Embryonic facial prominence (tissue), 1 donor: ENCODE data around the gene VHLL.
A peak's percentile ranks its signal among the peaks of the same experiment; 100 is the strongest.
"Not testable (repeated sequence)": the region's sequence is repeated elsewhere in the genome, so short reads cannot be mapped to it uniquely, and the experiment has no call there.

Source experiments
- DNase-seq: peaks from one replicate; pipeline ENCODE4 v3.0.0-alpha.2; 2016; ENCODE audit errors: extremely low spot score

VHLL gene

GRCh38 chr1:156298852-156299357 lies at the start of gene VHLL:
Gene VHLL, minus strand, starts transcription at chr1:156299307. Its CDS starts 118 bp downstream, at chr1:156299189.
- DNase-seq, result no peak

- no peak for DNase-seq
Measured at GRCh38 chr1:156347331-156347730, 48.2 kb upstream of the VHLL start.

- no peak for DNase-seq
Measured at GRCh38 chr1:156346636-156347035, 47.5 kb upstream of the VHLL start.

GRCh38 chr1:156346035-156346434 lies 46.9 kb upstream of the VHLL start:
- not testable (repeated sequence) for DNase-seq

- no peak for DNase-seq
Measured at GRCh38 chr1:156344409-156344808, 45.3 kb upstream of the VHLL start.

- DNase-seq, result no peak
Measured at GRCh38 chr1:156342166-156342955, 43.3 kb upstream of the VHLL start.

- peak; percentile 99 for DNase-seq
Measured at GRCh38 chr1:156338180-156338976, 39.3 kb upstream of the VHLL start, which contains the start of the genes CCT3 and TSACC. Gene CCT3, minus strand, starts transcription at chr1:156338292. Its CDS starts 108 bp downstream, at chr1:156338184. Gene TSACC, plus strand, starts transcription at chr1:156338526. Its CDS starts 1,232 bp downstream, at chr1:156339758.

- DNase-seq, result no peak
Measured at GRCh38 chr1:156337888-156338179, 38.7 kb upstream of the VHLL start.

- no peak for DNase-seq
Measured at GRCh38 chr1:156337052-156337887, 38.2 kb upstream of the VHLL start.

GRCh38 chr1:156336242-156336641 lies 37.1 kb upstream of the VHLL start:
- no peak for DNase-seq

- not testable (repeated sequence) for DNase-seq
Measured at GRCh38 chr1:156323179-156323578, 24.1 kb upstream of the VHLL start.

GRCh38 chr1:156320560-156320959 lies 21.5 kb upstream of the VHLL start:
- DNase-seq, result no peak

- DNase-seq, result no peak
Measured at GRCh38 chr1:156319664-156320063, 20.6 kb upstream of the VHLL start.

- no peak for DNase-seq
Measured at GRCh38 chr1:156316909-156317308, 17.8 kb upstream of the VHLL start.

- no peak for DNase-seq
Measured at GRCh38 chr1:156310962-156311361, 11.9 kb upstream of the VHLL start.

GRCh38 chr1:156308078-156308477 lies 9.0 kb upstream of the VHLL start:
- no peak for DNase-seq

- no peak for DNase-seq
Measured at GRCh38 chr1:156305215-156305614, 6.1 kb upstream of the VHLL start.

GRCh38 chr1:156303241-156303640 lies 4.1 kb upstream of the VHLL start:
- no peak for DNase-seq

- DNase-seq, result peak; percentile 70
Measured at GRCh38 chr1:156295391-156295947, 3.6 kb downstream of the VHLL start, which contains the start of gene GLMP. Gene GLMP, minus strand, starts transcription at chr1:156295679. Its CDS starts 34 bp downstream, at chr1:156295645.

- DNase-seq, result no peak
Measured at GRCh38 chr1:156293895-156294294, 5.2 kb downstream of the VHLL start.

- DNase-seq, result no peak
Measured at GRCh38 chr1:156293098-156293434, 6.0 kb downstream of the VHLL start.
